WERI-Rb-1 (cell line): ENCODE data around the gene KRTAP22-1.

ENCODE experiments used
- DNase-seq: peaks from one replicate; pipeline ENCODE4 v3.0.0-alpha.2; 2020
- H3K27ac ChIP-seq: fragments of 250-450 bp; sonication (Bioruptor Pico); 2 replicates; pipeline ENCODE4 v1.5.1; 2020; ENCODE audit warnings: mild to moderate bottlenecking, moderate library complexity
- H3K27me3 ChIP-seq: fragments of 250-450 bp; sonication (Bioruptor Pico); 2 replicates; pipeline ENCODE4 v1.5.1; 2021; ENCODE audit warnings: mild to moderate bottlenecking, low read depth, moderate library complexity; ENCODE audit not compliant: insufficient read depth, severe bottlenecking
- H3K36me3 ChIP-seq: fragments of 250-450 bp; sonication (Bioruptor Pico); 2 replicates; pipeline ENCODE4 v1.5.1; 2020; ENCODE audit warnings: mild to moderate bottlenecking, moderate library complexity
- H3K4me3 ChIP-seq: 2 replicates; pipeline ENCODE4 v1.5.1; 2011; ENCODE audit warnings: low read depth, mild to moderate bottlenecking, control low read depth, low read length
- H3K9me3 ChIP-seq: fragments of 250-450 bp; sonication (Bioruptor Pico); 2 replicates; pipeline ENCODE4 v1.5.1; 2021; ENCODE audit warnings: mild to moderate bottlenecking, moderate library complexity; ENCODE audit not compliant: severe bottlenecking
- TF ChIP-seq, protein P1 (sequence below): IDR thresholded peaks from 2 replicates; pipeline ENCODE4 v1.5.1; 2011; ENCODE audit warnings: low read depth, mild to moderate bottlenecking, control low read depth, inconsistent platforms, low read length

The KRTAP22-1 gene

GRCh38 chr21:30600787-30601186 lies at the start of gene KRTAP22-1:
TSS of gene KRTAP22-1 (plus strand) at chr21:30601087.
- Histone ChIP-seq H3K27me3 (peaks cover 72% of the 10 kb centered on the region), H3K27ac (no peak within 1 kb of the TSS), H3K9me3 (no peaks in the 10 kb centered on the region), H3K36me3 (no peaks in the 10 kb centered on the region), H3K4me3 (no peak within 1 kb of the TSS)
- TF ChIP-seq, protein P1, sequence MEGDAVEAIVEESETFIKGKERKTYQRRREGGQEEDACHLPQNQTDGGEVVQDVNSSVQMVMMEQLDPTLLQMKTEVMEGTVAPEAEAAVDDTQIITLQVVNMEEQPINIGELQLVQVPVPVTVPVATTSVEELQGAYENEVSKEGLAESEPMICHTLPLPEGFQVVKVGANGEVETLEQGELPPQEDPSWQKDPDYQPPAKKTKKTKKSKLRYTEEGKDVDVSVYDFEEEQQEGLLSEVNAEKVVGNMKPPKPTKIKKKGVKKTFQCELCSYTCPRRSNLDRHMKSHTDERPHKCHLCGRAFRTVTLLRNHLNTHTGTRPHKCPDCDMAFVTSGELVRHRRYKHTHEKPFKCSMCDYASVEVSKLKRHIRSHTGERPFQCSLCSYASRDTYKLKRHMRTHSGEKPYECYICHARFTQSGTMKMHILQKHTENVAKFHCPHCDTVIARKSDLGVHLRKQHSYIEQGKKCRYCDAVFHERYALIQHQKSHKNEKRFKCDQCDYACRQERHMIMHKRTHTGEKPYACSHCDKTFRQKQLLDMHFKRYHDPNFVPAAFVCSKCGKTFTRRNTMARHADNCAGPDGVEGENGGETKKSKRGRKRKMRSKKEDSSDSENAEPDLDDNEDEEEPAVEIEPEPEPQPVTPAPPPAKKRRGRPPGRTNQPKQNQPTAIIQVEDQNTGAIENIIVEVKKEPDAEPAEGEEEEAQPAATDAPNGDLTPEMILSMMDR = no peak
- no peak for DNase-seq

DNA sequence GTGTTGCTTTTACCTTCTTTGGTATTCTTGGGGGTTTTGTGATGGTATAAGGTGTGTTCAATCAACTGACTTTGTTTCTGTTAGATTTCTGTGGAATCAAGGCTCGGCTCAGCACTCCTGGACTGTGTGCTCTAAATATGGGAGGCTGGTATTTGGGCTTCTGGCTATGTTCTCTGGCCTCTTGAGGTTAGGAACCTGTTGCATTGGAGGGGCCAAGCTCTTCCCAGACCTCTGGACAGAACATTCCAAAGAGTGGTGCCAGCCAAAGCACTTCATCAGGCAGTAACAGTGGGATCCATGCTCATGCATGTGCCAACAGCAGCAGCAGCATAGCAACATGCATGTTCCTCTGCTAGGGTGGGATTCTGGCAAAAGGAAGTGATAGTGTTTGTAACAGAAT lies 48.1 kb upstream of the KRTAP22-1 start:
- TF ChIP-seq, protein P1 = no peak
- peaks cover 55% of the 10 kb centered on the region for H3K27me3 ChIP-seq

DNA sequence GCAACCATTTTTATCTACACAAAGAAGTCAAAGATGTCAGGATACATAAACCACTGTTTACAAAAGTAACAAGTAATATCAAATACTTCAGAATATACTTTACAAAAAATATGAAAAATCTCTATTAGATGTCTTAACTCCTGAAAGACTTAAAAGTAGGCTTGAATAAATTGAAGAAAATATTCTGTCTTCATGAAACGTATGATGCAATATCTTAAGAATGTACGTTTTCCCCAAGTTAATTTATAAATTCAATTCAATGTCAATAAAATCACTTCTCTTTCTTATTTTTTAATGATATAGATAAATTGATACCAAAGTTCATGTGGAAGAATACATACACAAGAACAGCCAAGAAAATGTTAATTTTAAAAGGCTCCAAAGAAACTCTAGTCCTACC lies 45.8 kb upstream of the KRTAP22-1 start:
- TF ChIP-seq, protein P1 = no peak

More for the DNA sequence above, 48.1 kb upstream of the KRTAP22-1 start:
- H3K9me3 ChIP-seq = no peaks in the 10 kb centered on the region
- H3K36me3 ChIP-seq = no peaks in the 10 kb centered on the region
- H3K4me3 ChIP-seq = no peak overlapping the region
- H3K27ac ChIP-seq = no peak overlapping the region
- DNase-seq = no peak

DNA sequence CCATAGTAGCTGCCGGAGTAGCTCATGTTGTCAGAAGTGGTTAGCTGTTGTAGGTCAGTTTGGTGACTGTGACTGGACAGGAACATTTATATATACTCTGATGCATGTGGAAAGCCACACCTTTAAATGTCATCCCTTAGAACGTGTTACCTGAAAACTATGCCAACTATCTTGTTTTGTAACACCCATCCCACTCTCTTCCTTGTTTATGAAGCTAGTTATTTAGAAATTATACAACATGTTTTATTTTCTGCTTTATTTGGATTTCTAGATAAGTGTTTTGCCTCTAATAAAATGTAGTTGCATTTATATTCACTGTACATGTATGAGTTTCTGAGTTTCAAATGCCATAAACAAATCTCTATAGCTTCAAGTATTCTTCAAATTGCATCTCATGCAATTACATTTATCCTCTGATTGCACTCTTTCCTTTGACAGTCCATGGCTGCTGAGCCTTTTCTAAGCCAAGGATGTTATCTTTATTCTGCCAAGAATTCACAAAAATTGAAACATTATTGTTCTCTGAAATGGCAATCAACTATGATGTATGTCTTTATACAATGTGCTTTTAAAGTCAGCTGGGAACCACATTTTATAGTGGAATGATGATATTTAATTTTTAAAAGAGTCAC lies 39.5 kb upstream of the KRTAP22-1 start, which contains the start of gene KRTAP19-7:
Gene KRTAP19-7 (minus strand): TSS at position 51 of the 632 bp plus-strand sequence. CDS start 25 bp downstream, at position 26.
- Histone ChIP-seq H3K4me3 (no peak within 1 kb of the TSS), H3K27me3 (peaks cover 58% of the 10 kb centered on the region), H3K9me3 (no peaks in the 10 kb centered on the region), H3K27ac (no peak within 1 kb of the TSS), H3K36me3 (no peaks in the 10 kb centered on the region)
- no peak for DNase-seq
- TF ChIP-seq, protein P1 = no peak

More for the DNA sequence above, 45.8 kb upstream of the KRTAP22-1 start:
- H3K27ac ChIP-seq = no peak overlapping the region
- H3K27me3 ChIP-seq = peaks cover 57% of the 10 kb centered on the region
- H3K9me3 ChIP-seq = no peaks in the 10 kb centered on the region
- no peaks in the 10 kb centered on the region for H3K36me3 ChIP-seq
- H3K4me3 ChIP-seq = no peak overlapping the region
- DNase-seq = no peak

GRCh38 chr21:30561957-30562356 lies 38.9 kb upstream of the KRTAP22-1 start:
- no peaks in the 10 kb centered on the region for H3K9me3 ChIP-seq
- peaks cover 63% of the 10 kb centered on the region for H3K27me3 ChIP-seq
- H3K36me3 ChIP-seq = no peaks in the 10 kb centered on the region
- no peak for DNase-seq
- no peak overlapping the region for H3K4me3 ChIP-seq
- no peak overlapping the region for H3K27ac ChIP-seq
- TF ChIP-seq, protein P1 = no peak

- H3K9me3 ChIP-seq = no peaks in the 10 kb centered on the region
- no peak for DNase-seq
Observed at GRCh38 chr21:30563072-30563471, 37.8 kb upstream of the KRTAP22-1 start.

More at GRCh38 chr21:30563072-30563471, 37.8 kb upstream of the KRTAP22-1 start:
- H3K36me3 ChIP-seq = no peaks in the 10 kb centered on the region
- TF ChIP-seq, protein P1 = no peak
- no peak overlapping the region for H3K4me3 ChIP-seq
- no peak overlapping the region for H3K27ac ChIP-seq
- H3K27me3 ChIP-seq = peaks cover 65% of the 10 kb centered on the region
